GM10248 (cell line): ENCODE measurements around the gene INS.

ENCODE experiments used
- CTCF ChIA-PET: fragments of 300-600 bp; sonication (Branson Sonifier 250); formaldehyde crosslinking; extraction: SDS; loops from one replicate; lab custom pipeline; 2021; ENCODE audit warnings: antibody characterized with exemption; lab: Yijun Ruan, JAX
- POLR2A ChIA-PET: fragments of 350-650 bp; sonication (Branson Sonifier 250); formaldehyde crosslinking; extraction: SDS; loops from one replicate; lab custom pipeline; 2020; ENCODE audit warnings: antibody characterized with exemption; lab: Yijun Ruan, JAX
- DNase-seq: peaks from one replicate; pipeline ENCODE4 v3.0.0; 2012; ENCODE audit errors: extremely low spot score
- TF ChIP-seq, protein P1 (sequence below): IDR thresholded peaks from 2 replicates; pipeline ENCODE4 v1.5.1; 2012; ENCODE audit warnings: mild to moderate bottlenecking, low read depth; ENCODE audit errors: extremely low read depth, missing control alignments, control extremely low read depth

INS gene

DNA sequence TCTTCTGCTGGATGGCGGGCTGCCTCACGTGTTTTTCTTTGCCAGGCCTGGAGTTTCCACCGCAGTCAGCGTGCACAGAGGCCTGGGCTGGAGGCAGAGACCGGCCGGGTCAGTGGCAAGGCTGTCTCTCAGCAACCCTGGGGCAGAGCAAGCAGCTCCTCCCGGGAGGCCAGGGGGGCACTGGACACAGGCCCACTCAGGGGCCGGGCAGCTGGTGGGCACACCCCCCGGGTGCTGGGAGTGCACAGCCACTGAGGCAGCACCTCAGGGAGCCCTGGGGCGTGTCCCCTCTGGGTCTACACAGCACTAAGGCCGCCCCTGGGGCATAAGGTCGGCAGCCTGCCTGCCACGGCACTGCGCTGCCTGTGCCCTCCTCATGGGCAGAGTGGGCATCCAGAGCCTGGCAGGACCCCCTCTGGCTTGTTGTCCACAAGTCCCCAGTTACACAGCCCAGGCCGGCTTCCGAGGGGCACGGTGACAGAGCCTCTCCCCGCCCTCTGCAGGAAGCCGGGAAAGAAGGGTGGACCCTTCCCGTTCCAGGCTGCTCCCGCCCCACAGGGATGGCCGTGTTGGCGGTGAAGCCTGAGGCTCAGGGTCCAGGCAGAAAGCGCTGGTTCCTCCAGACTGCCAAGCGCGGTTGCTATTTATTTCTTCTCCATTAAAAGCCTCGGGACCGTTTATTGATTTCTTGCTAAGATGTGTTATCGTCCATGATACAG is 29.1 kb upstream of the INS start:
- no peak for DNase-seq
- TF ChIP-seq, protein P1, sequence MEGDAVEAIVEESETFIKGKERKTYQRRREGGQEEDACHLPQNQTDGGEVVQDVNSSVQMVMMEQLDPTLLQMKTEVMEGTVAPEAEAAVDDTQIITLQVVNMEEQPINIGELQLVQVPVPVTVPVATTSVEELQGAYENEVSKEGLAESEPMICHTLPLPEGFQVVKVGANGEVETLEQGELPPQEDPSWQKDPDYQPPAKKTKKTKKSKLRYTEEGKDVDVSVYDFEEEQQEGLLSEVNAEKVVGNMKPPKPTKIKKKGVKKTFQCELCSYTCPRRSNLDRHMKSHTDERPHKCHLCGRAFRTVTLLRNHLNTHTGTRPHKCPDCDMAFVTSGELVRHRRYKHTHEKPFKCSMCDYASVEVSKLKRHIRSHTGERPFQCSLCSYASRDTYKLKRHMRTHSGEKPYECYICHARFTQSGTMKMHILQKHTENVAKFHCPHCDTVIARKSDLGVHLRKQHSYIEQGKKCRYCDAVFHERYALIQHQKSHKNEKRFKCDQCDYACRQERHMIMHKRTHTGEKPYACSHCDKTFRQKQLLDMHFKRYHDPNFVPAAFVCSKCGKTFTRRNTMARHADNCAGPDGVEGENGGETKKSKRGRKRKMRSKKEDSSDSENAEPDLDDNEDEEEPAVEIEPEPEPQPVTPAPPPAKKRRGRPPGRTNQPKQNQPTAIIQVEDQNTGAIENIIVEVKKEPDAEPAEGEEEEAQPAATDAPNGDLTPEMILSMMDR, result no peak
- POLR2A ChIA-PET, result no interaction called here
- CTCF ChIA-PET, result no interaction called here

DNA sequence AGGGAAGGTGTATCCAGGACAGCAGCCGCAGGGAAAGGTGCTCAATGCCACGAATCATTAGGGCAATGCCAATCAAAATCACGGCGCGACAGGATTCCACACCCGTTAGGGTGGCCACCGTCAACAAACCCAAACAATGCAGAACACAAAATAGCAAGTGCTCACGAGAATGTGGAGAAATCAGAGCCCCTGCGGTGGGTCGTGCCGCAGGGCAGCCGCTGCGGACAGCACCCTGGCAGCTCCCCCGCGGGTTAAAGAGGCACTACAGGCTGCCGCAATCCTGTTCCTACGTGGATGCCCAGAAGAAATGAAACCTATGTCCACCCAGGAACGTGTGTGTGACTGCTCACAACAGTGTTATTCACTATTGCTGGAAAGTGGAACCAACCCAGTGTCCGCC is 27.7 kb upstream of the INS start:
- ChIA-PET POLR2A (no interaction called here), CTCF (no interaction called here)
- TF ChIP-seq, protein P1, result no peak
- DNase-seq, result no peak

DNA sequence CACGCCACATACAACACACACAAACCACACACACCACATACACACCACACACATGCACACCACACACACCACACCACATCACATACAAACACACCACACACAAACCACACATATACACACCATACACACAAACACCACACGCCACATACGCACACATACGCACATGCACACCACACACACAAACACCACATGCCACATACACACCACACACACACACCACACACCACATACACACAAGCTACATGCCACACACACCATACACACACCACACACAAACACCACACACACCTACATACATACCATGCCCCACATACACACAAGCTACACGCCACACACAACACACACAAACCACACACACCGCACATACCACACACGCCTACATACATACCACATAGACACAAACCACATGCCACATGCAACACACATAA is 26.3 kb upstream of the INS start:
- CTCF ChIA-PET, result interaction anchor here (2.7 kb wide), 1 partner anchor 233 kb away, joined by 10 read pairs; no protein-coding TSS in a partner anchor

DNA sequence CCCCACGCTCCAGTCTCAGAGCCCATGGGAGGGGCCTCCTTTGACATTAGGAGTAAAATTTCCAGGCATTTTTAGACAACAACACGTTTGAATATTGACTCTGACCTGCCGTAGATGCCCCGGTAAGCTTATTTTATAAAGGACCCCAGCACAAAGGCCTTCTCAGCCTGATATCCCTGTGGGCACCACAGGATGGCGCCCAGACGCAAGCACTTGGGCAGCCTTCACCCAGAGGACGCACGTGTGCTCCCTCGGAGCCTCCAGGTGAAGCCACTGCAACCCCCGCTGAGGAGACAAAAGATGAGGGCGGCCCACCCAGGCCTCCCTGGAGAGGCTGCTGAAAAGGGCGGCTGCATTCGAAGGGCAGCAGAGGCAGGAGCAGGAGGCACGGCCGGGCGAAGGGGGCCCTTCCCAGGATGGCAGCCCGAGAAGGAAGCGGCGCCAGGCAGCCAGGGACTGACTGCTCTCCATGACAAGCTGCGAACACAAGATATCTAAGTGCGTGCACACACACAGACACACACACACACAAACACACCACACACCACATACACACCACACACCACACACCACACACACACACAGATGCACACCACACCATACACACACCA is 25.8 kb upstream of the INS start:
- POLR2A ChIA-PET, result no interaction called here
- no peak for DNase-seq
- TF ChIP-seq, protein P1, result peak; percentile 42
- CTCF ChIA-PET, result interaction anchor here (1.1 to 2.7 kb wide), 3 partner anchors 33 to 233 kb away, joined by 3 to 10 read pairs (median 4); no protein-coding TSS in a partner anchor

More for the DNA sequence above, 26.3 kb upstream of the INS start:
- TF ChIP-seq, protein P1, result no peak
- POLR2A ChIA-PET, result no interaction called here
- DNase-seq, result no peak

DNA sequence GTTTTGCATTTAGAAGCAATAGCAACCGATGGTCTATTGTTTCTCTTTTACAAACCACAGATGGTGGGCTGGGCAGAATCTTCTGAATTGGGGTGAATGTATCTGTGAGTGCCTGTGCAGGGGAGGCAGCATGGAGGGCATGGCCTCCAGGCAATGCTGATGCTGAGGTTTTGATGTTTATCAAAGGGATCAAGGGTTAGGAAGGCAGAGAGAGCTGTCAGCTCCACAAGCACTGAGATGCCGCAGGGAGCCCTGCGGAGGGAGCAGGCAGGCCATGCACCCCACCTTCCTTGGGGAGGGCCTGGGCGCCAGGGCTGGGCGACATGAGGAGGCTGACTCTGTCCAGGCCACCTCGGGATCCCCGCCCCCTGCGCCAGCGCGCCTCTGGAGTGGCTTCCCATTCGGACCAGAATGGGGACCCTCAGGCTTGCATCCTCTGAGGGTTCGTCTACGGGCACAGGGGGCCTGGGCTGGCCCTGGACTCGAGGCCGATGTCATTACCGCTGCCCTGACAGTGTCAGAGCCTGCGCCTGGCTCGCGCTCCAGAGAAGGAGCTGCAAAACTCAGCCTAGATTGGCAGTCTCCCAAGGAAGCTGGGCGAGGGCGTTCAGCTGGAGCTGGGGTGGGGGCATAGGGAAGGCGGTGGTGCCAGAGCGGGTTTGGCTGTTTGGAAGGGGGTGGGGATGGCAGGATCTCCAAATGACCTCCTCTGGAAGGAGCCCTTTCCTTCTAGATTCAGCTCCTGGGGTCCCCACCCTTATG is 24.5 kb upstream of the INS start:
- ChIA-PET CTCF (interaction anchor here (1.0 to 2.7 kb wide), 7 partner anchors 9 to 346 kb away, joined by 3 to 12 read pairs (median 4); no protein-coding TSS in a partner anchor), POLR2A (no interaction called here)
- TF ChIP-seq, protein P1, result no peak
- DNase-seq, result no peak
